Activated CD4-positive, CD25-positive, alpha-beta regulatory T cell treated with anti-CD3 and anti-CD28 coated beads, Interleukin-2, amount 50 U/mL, for 16 hours (primary cell): Measurements from ENCODE around the gene LCN1.

Experiments
- DNase-seq: peaks from one replicate; pipeline ENCODE4 v3.0.0-alpha.2; 2020; ENCODE audit warnings: low read depth, low spot score

The LCN1 gene

DNA sequence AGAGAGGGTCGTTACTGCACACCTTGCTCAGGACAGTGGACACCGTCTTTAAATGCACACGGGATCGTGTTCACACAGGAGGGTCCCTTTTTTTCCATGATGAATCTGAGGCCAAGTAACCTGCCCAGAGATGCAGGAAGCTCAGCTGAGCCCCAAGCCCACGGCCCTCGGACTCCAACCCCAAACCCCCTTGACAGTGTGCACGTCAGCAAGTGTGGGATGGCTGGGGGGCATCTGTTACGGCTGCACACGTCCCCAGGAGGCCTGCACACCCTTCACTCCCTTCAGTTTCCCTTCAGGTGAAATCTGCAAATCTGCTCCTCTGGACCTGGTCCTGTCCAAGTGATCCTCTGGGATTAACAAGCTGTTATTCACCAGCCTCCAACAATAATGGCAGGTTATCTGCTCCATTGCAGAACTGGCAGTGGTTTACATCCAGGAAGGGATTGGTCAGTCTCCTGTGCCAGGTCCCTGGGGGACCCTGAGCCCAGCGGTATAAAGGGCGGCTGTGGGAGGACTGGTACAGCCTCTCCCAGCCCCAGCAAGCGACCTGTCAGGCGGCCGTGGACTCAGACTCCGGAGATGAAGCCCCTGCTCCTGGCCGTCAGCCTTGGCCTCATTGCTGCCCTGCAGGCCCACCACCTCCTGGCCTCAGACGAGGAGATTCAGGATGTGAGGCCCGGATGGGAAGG is at the start of gene LCN1:
LCN1 (plus strand) TSS at position 525 of the 692 bp plus-strand sequence; CDS start at position 583, 58 bp downstream.
- no peak for DNase-seq

DNA sequence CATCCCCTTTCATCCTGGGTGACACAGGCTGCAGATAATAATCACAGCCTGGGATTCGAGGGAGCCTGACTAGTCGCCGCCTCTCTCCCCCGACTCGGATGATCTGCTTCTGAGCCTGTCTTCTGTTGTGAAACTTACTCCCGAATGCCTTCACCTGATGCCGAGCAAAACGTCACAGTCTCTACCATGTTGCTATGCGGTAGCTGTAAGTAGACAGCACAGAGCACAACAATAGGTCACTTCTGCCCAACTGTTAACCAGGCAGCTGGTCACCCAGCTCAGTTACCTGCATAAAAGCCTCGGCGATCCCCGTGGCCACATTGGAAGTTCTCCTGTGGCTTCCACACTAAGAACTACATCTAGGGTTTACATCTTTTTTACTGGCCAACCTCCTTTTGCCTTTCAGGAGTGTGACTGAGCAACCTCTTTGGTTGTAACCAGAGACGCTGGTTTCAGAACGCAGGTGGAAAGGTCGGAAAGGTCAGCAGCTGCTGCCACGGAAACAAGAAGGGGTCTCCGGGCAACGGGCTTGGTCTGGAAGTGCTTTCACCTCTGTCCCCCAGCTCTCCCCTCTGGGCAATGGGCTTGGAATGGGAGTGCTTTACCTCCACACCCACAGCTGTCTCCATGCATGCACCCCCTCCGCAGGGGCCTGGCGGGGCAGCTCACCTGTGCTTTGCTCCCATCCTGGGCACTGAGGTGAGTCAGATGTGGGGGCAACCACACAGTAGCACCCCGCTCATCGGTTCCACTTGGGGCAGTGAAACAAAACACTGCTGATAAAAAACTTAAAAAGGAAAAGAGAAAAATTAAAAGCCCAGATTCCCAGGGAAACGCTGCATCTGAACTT is 49.2 kb upstream of the LCN1 start:
- no peak for DNase-seq

DNA sequence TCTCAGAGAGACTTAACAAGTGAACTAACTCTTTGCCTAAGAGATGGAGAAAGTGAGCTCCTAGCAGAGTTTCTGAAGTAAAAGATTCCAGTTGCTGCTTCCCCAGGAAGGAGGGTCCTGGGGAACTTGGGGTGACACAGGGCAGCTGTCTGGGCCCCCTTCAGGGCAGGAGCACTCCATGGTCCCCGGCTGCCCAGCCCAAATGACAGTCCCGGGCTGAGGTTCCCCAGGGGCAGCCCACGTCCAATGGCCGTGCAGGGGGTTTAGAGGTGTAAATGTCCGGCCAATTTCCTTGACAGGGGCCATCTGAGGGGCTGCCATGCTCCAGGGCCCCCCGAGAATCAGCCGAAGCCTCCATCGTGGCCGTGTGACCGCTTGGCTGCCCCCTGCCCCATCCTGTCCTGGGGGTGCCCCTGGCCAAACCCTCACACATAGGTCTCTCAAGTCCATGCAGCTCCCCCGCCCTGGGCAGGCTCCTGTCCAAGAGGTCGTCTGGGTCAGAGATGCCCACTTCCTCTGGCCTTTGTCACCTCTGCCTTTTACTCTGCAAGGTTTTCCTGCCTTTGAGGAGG is 47.2 kb upstream of the LCN1 start:
- DNase-seq: no peak

DNA sequence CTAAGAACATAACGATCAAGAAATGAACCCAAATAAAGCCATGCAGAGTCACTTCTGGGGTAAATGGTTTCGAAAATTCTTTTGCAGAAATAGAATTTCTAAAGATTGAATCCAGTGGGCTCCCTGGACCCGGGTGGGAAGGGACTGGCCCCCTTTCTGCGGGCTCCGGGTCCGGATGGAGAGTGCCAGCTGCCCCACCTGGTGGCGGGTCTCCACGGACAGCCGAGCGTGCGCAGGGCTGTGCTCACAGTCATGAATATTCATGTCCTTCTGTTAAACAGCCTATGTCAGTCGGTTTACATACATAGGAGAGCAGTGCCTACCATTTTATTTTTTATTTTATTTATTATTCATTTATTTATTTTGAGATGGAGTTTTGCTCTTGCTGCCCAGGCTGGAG is 46.3 kb upstream of the LCN1 start:
- no peak for DNase-seq

DNA sequence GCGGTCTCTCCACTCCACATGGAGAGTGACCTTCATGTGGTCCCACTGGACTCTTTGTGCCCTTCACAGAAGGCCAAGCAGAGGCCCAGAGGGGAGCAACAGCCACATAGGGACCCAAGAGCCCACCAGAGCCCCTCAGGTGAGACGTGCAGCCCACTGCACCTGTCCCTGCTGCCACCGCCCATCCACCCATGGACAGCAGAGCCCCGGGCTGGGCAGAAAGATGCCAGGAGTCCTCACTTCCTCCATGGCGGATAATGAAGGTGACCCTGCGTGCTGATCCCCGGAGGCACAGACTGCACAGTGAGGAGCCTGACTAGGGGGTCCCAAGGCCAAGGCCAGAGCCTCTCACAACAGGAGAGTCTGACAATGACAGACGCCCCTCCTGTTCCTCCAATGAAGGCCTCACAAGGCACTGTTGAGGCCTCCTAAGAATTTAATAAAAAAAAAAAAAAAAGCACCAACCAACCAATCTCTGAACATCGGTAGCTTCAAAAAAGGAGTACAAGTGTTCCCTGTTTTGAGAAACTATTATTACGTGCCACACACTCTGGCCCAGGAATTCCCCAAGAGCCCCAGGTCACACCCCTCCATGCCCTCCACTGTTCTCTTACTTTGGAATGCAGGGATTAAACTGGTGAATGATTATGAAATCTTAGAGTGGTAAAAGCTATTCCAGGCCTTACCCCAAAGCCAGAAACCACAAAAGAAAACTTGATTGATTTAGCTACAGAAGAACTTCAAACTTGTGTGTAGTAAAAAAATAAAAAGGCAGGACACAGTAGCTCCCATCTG is 44.5 kb upstream of the LCN1 start:
- DNase-seq: no peak

DNA sequence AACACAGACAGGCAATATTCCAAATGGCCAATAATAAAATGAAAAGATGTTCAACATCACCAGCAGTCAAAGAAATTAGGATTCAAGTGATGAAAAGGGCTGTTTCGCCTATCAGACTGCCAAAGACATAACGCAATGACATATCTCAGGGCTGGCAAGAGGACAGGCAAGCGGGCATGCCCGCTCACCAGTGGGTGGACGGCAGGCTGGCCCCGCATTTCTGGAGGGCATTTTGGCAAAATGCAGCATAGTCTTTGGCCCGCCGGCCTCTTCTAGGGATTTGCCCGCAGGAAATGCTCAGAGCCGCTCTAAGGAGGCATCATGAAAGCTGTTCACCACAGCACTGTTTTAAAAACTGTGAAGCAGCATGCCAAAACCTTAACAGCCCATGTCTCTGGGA is 43.0 kb upstream of the LCN1 start:
- DNase-seq: no peak

DNA sequence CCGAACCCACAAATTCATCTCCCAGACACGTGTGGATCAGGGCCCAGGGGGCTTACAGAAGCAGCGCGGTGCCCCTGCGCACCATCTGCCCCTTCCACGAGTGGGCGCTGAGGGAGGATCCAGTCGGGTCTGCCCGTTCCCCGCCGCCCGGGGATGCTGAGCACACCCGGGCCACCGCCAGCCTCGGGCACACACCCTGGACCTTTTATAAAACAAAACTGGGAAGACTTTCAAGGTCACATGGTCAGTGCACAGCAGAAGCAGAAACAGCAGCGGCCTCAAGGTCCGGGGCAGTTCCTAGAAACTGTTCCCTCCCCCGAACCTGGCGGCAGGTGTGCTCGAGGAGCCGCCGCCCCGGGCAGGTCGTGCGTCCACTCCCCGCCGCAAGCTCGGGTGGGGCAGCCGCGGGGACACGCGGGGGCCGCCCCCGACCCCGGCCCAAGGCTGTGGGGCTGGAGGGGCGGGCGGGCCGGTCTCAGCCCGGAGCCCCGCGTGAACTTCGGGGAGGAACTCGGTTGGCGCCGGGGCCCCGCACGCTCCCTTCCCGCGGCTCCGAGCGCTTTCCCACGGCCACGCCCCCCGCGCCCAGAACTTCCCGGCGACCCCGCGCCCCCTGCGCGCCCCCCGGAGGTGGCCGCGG is 42.3 kb upstream of the LCN1 start:
- DNase-seq: no peak

DNA sequence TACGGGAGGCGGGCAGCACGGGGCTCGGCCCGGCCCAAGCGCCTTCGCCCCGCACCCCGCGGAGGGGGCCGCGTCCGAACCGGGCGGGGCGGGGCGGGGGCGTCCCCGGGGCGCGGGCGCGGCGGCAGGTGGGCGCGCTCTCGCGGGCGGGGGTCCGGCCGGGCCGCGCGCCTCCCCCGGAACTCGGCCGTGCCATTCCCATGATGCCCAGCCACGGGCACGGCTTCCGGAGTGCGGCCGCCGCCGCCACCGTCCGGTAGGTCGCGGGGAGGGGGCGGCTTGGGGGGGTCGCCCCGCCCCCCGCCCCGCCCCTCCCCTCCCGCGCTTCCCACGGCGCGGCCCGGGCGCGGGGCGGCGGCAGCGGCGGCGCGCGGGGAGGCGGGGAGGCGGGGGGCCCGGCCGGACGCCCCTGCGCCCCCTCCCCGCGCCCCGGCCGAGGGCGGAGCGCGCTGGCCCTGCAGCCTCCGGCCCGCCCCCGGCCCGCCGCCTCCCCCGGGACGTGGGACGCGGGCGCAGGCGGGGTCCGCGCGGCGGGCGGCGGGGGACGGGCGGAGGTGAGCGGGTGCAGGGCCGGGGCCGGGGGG is 41.7 kb upstream of the LCN1 start, which contains the start of gene PPP1R26:
PPP1R26 (plus strand) TSS at position 314 of the 584 bp plus-strand sequence. CDS start 4,729 bp downstream, outside the sequence.
- no peak for DNase-seq

DNA sequence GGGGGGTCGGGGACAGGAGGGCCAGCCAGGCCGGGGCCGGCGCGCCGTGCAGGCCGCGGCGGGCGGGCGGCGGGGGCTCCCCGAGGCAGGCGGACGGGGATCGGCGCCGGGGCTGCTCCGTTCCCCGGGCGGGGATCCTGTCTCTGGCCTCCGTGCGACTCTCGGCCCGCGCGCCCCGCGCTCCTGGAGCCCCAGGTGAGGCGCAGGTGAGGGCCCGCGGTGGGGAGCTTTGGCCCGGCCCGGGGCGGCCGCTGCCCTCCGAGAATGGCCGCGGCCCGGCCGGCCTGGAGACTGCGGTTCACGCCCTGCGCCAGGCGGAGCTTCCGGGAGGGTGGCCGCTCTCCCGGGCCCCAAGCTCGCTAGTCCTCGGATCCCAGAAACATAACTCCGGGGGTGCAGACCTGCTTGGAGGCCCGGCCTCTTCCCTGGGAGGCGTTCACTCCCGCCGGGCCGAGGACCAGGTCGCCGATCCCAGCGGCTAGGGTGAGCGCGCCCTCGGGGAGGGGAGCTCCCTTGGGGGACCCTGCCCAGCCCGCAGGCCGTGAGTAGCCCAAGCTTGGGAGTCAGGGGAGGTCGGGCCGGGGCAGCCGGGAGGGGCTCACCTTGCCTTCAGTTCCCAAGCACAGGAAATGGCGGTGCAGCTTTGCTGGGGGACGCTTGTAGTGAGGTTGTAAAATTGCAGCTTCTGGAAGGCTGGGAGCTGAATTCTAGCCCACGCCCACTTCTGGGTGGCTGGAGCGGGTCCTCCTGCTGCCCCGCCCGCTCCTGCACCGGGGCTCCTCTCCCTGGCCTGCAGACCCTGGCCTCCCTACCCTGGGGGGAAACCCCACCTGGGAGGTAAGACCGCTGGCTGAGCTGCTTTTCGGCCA is 40.9 kb upstream of the LCN1 start:
- no peak for DNase-seq

DNA sequence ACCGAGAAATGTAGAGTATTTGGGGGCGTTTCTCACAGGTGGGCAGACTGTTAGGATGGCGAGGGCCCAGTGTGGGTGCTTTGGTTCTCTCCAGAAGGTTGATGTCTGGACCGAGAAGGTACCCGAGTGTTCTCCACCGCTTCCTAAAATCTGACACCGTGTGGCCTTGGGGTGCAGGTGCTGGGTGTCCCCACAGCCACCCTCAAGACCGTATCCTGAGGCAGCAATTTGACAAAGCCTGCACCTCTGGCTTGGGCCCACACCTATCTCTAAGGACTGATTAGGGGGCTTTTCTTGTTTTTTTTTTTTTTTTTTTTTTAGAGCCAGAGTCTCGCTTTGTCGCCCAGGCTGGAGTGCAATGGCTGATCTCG is 40.3 kb upstream of the LCN1 start:
- DNase-seq: no peak

DNA sequence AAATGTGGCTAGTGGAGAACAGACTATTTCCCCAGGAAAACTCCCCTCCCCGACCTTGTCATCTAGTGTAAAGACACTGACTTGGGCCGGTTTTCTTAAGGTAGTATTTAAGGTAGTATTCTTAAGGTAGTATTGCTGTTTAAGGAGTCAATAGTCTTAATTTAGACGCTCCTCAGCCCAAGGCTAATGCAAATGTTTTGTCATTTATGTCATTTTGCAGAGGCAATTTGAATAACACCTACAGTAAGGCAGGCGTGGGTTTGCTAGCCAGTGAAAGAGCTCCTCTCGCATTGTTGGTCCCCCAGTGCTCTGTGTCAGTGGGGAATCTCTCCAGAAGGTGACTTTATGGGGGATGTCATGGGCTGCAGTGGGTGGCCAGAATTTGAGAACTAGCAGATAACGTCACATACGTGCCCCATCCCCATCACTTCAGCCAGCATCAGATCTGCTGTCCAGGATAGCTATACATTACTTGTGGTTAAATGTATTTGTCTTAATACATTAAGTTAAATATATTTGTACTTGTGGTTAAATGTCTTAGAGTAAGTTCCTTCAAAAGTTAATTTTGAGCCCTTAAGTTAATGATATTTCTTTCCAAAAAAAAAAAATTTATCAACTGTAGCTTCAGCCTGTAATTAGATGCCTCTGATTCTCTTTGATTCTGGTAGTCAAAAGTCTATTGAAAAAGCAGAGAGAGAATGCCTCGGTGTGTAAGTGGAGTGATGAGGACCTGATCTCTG is 39.1 kb upstream of the LCN1 start:
- DNase-seq: no peak

DNA sequence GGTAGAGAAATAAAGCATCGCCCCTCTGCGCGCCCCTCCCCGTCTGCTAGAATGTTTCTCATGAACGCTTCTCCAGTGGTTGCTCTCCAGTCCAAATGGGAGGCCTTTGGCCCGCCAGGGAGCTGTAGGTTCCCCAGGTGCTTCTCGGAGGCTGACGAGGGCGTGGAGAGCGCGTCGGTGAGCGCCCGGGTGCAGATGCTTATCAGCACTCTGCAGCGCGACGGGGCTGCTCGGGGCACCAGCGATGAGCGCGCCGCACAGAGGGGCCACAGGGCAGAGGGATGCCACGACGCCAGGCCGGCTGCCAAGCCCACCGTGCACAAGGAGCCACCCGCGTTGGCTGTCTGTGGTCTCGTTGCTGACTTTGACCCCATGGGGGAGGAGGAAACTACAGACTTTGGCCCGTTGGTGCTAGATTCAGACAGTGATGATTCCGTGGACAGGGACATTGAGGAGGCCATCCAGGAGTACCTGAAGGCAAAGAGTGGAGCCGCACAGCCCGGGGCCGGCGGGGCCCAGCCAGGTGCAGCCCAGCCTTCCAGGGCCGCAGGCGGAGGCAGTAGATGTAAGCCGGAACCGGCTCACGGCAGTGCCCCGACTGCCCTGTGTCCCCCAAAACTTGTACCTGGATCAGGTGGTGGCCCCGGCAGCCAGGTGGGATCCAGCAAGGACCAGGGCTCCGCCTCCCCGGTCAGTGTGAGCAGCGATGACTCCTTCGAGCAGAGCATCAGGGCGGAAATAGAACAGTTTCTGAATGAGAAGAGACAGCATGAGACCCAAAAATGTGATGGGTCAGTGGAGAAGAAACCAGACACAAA is 36.6 kb upstream of the LCN1 start:
- no peak for DNase-seq

DNA sequence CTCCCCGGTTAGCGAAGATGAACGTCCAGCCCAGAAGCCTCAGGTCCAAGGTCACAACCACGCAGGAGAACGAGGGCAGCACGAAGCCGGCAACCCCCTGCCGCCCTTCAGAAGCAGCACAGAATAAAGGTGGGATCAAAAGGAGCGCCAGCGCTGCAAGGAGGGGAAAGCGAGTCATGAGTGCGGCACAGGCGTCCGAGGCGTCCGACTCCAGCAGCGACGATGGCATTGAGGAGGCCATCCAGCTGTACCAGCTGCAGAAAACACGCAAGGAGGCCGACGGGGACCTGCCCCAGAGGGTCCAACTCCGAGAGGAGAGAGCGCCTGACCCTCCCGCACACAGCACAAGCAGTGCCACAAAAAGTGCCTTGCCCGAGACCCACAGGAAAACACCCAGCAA is 35.9 kb upstream of the LCN1 start:
- DNase-seq: no peak

DNA sequence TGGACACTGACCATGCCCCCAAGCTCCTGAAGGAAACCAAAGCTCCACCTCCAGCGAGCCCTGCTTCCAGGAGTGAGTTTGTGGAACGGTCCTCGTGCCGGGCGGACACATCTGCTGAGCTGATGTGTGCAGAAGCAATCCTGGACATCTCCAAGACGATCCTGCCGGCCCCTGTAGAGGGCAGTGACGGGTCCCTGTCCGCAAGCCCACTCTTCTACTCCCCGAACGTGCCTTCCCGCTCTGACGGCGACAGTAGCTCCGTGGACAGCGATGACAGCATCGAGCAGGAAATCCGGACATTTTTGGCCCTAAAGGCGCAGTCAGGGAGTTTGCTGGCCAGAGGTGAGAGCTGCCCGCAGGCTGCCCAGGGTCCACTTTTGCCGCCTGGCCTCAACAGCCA is 35.4 kb upstream of the LCN1 start:
- DNase-seq: no peak

DNA sequence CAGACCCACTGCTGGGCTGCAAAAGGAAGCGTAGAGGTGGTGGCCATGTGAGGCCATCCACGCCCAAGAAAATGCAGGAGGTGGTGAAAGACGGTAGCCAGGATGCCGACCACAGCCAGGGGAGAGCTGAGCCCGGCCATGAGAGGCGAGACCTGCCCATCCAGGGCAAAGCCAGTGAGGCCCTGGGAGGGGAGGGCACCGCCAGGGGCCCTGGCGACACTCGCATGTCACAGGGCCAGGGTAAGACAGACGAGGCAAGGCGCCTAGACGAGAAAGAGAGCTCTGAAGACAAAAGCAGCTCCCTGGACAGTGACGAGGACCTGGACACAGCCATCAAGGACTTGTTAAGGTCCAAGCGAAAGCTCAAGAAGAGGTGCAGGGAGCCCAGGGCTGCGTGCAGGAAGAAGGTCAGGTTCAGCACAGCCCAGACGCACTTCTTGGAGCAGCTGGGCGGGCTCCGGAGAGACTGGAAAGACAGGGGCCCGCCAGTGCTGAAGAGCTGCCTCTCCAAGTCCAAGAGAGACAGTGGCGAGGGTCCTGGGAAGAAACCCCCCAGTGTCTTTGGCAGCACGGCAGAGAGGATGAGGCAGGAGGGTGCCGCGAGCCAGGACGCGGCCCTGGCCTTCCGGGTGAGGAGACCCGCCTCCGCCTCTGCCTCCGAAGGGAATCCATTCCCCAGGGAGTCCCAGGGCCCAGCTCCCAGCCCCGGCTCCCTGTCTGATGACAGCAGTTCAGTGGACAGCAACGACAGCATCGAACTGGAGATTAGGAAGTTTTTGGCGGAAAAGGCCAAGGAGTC is 34.8 kb upstream of the LCN1 start:
- no peak for DNase-seq

DNA sequence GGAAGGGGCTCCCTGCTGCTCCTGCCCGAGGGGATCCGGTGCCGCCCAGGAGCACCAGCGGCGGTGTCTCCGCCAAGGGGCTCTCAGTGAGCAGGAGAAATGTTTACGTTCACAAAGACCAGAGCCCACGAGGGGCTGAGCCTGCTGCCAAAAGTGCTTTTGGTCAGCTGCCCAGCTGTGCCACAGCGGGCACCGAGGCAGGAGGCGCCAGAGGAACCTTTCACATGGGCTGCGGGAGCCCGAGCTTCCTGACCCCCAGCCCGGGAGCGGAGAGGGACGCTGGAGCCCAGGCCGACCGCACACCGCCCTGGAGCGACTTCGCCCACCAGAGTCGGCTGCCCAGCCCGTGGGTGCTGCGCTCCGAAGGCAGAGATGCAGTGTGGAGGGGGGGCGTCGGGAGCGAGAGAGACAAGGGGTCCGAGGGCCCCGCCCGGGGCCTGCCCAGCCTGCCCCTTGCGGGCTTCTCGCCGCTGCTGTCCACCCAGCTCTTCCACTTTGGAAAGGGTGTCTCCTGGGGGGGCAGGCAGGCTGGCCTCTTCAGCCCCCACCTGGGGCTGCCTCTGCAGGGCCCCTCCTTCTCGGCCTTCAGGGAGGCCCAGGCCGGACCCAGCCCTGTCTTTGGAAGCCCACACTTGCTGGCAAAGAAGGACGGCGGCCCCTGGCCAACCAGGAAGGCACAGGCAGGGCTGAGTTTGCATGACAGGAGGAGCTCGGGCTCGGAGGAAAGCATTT is 33.8 kb upstream of the LCN1 start:
- no peak for DNase-seq

DNA sequence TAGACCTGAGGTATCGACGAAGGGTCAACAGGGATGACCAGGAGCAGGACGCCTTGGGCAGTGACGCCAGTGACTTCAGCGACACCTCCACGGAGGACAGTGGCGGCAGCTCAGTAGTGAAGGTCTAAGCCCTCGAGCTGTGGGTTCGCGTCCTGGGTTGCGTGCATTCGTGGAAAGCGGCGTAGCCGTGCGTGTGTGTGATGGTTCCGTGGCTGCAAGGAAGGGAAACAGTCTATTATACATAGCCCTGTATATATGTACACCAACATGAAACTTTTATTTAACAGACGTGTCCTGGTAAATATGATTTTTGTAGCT is 33.3 kb upstream of the LCN1 start:
- no peak for DNase-seq
